K562 (cell line): ENCODE results near the gene RNF41. TPM values are rescaled to one million over a fixed set of nuclear protein-coding genes. Genes with fewer than 3 reads are reported as not detected.

ENCODE experiments used
- ATAC-seq: fragments of 200-7000 bp; cut with Tn5 transposase; 3 replicates; pipeline ENCODE4 v1.9.1; 2020; ENCODE audit warnings: moderate library complexity
- BruUV-seq: library from RNA; stranded (reverse); fragments of 400-500 nt; replicated peaks from 2 replicates; lab custom pipeline; 2021; lab: Mats Ljungman, UMichigan
- CTCF ChIA-PET: fragments of 300-600 bp; formaldehyde crosslinking; extraction: SDS; loops from one replicate; lab custom pipeline; 2021; ENCODE audit warnings: low intra/inter-chr PET ratio; lab: Yijun Ruan, JAX
- POLR2A ChIA-PET: fragments of 300-600, 350-650 bp; sonication (Branson Sonifier 250); formaldehyde crosslinking; extraction: SDS; loops from one replicate; lab custom pipeline; 2021; ENCODE audit warnings: antibody characterized with exemption, inconsistent platforms; lab: Yijun Ruan, JAX
- DNase-seq, 4 experiments: peaks; one replicate each; pipeline versions ENCODE4 v3.0.0 to v3.0.0-alpha.2; 2011 to 2018; ENCODE audit warnings: low spot score in 3 of 4, mixed read lengths in 3 of 4; ENCODE audit errors: extremely low read depth in 1 of 4
- FAIRE-seq: peaks from 2 replicates; lab custom pipeline; 2011; peaks lifted over from hg19 to GRCh38; lab: Jason Lieb, UNC
- H2AFZ ChIP-seq: 2 replicates; pipeline ENCODE4 v1.6.0; 2011; ENCODE audit warnings: low read depth, low read length, control low read depth, inconsistent platforms
- H3K27ac ChIP-seq: fragments of 200-600 bp; 3 replicates; pipeline ENCODE4 v1.8.0; 2011; ENCODE audit warnings: low read depth, mild to moderate bottlenecking, control low read depth, inconsistent platforms, low read length, moderate library complexity, mixed read lengths; ENCODE audit errors: extremely low read depth
- H3K27me3 ChIP-seq, 2 experiments: fragments of 300-600 bp in 1 of 2; 2 replicates in 1 of 2; 3 replicates in 1 of 2; pipeline versions ENCODE4 v1.6.0 to v1.8.0; 2011; ENCODE audit warnings: inconsistent platforms in 2 of 2, low read length in 2 of 2, mild to moderate bottlenecking in 1 of 2, mixed read lengths in 1 of 2, moderate library complexity in 1 of 2; ENCODE audit not compliant: control insufficient read depth in 2 of 2, insufficient read depth in 2 of 2
- H3K36me3 ChIP-seq: fragments of 300-600 bp; 3 replicates; pipeline ENCODE4 v1.8.0; 2011; ENCODE audit warnings: mild to moderate bottlenecking, low read length, inconsistent platforms; ENCODE audit not compliant: control insufficient read depth, insufficient read depth
- H3K4me1 ChIP-seq, 2 experiments: fragments of 200-600 bp in 1 of 2; replicated peaks in 1 of 2; 2 replicates in 1 of 2; 3 replicates in 1 of 2; pipeline versions ENCODE4 v1.5.1 to v1.8.0; 2011; ENCODE audit warnings: inconsistent platforms in 2 of 2, low read length in 2 of 2, mild to moderate bottlenecking in 1 of 2, mixed read lengths in 1 of 2, moderate library complexity in 1 of 2; ENCODE audit not compliant: control insufficient read depth in 2 of 2, insufficient read depth in 2 of 2
- H3K4me2 ChIP-seq: 2 replicates; pipeline ENCODE4 v1.6.1; 2011; ENCODE audit warnings: low read length, control low read depth, inconsistent platforms, mixed read lengths; ENCODE audit not compliant: insufficient read depth
- H3K4me3 ChIP-seq: fragments of 200-600 bp; sonication (generic), shearing (Covaris generic); 2 replicates; pipeline ENCODE4 v1.5.1; 2016; ENCODE audit warnings: control low read depth, inconsistent platforms
- H3K79me2 ChIP-seq: fragments of 200-600 bp; 3 replicates; pipeline ENCODE4 v1.8.0; 2011; ENCODE audit warnings: low read length, inconsistent platforms; ENCODE audit not compliant: control insufficient read depth, insufficient read depth
- H3K9ac ChIP-seq, 2 experiments: 2 replicates each; pipeline versions ENCODE4 v1.6.0 to v1.6.1; 2011; ENCODE audit warnings: low read depth in 2 of 2, low read length in 2 of 2, control low read depth in 1 of 2, inconsistent platforms in 1 of 2, mild to moderate bottlenecking in 1 of 2, mixed read lengths in 1 of 2; ENCODE audit not compliant: insufficient read depth in 1 of 2
- H3K9me1 ChIP-seq: one replicate; pipeline ENCODE4 v1.6.0; 2011; ENCODE audit warnings: inconsistent platforms, mild to moderate bottlenecking, low read length, moderate library complexity; ENCODE audit not compliant: control insufficient read depth, insufficient read depth
- H3K9me3 ChIP-seq: replicated peaks from 2 replicates; pipeline ENCODE4 v1.5.1; 2011; ENCODE audit warnings: low read depth, low read length, inconsistent platforms; ENCODE audit not compliant: control insufficient read depth, insufficient read depth
- H4K20me1 ChIP-seq: replicated peaks from 2 replicates; pipeline ENCODE4 v1.6.1; 2011; ENCODE audit warnings: low read length, inconsistent platforms, mixed read lengths; ENCODE audit not compliant: control insufficient read depth, insufficient read depth
- C11orf30 ChIP-seq: fragments of 450-650 bp; IDR thresholded peaks from 2 replicates; pipeline ENCODE4 v1.6.1; 2016; ENCODE audit warnings: low read depth, mild to moderate bottlenecking
- E2F3 ChIP-seq: fragments of 250-450 bp; sonication (Bioruptor Pico); IDR thresholded peaks from 2 replicates; pipeline ENCODE4 v1.4.0; 2020; ENCODE audit warnings: mild to moderate bottlenecking
- FOXP1 ChIP-seq: sonication (generic); formaldehyde crosslinking; IDR thresholded peaks from 2 replicates; pipeline ENCODE4 v1.8.0; 2022; ENCODE audit warnings: mild to moderate bottlenecking, missing genetic modification reagents
- GABPB1 ChIP-seq: sonication (generic); formaldehyde crosslinking; IDR thresholded peaks from 2 replicates; pipeline ENCODE4 v1.8.0; 2022; ENCODE audit warnings: mild to moderate bottlenecking, missing genetic modification reagents
- MTA1 ChIP-seq: fragments of 450-650 bp; IDR thresholded peaks from 2 replicates; pipeline ENCODE4 v1.6.1; 2017; ENCODE audit warnings: borderline replicate concordance
- SPI1 ChIP-seq: IDR thresholded peaks from 2 replicates; pipeline ENCODE4 v1.6.1; 2011; ENCODE audit warnings: low read depth, low read length, control low read depth, borderline replicate concordance
- ZBTB26 ChIP-seq: fragments of 450-650 bp; formaldehyde crosslinking; IDR thresholded peaks from 2 replicates; pipeline ENCODE4 v1.4.0; 2022; ENCODE audit warnings: missing genetic modification characterization
- ZC3H11A ChIP-seq: IDR thresholded peaks from 2 replicates; pipeline ENCODE4 v1.6.1; 2012; ENCODE audit warnings: low read depth, low read length, improper control_type of control experiment
- ZNF436 ChIP-seq: fragments of 250-450, 450-650 bp; sonication (Bioruptor Pico); formaldehyde crosslinking; IDR thresholded peaks from 2 replicates; pipeline ENCODE4 v1.7.0; 2020; ENCODE audit warnings: mild to moderate bottlenecking
- ZNF740 ChIP-seq, 3 experiments: fragments of 200-800 bp in 1 of 3; sonication (Bioruptor generic) in 1 of 3; sonication (generic) in 1 of 3; formaldehyde crosslinking in 1 of 3; IDR thresholded peaks; 2 replicates each; pipeline versions ENCODE4 v1.6.1 to v1.8.0; 2016 to 2022; ENCODE audit warnings: mild to moderate bottlenecking in 2 of 3, missing compliant biosample characterization in 2 of 3, missing genetic modification characterization in 2 of 3, missing genetic modification reagents in 1 of 3
- WGBS: fragments of 100-300 bp; shearing (Covaris generic); methylation state at CpG from one replicate; pipeline ENCODE4 v1.1.6; 2016; ENCODE audit warnings: low coverage, mixed read lengths; ENCODE audit not compliant: insufficient coverage; ENCODE audit errors: missing lambda C conversion rate; 5-methylcytosine and 5-hydroxymethylcytosine counted together
- in situ Hi-C: fragments of 300-500 bp; cut with MboI; formaldehyde crosslinking; loops from 4 replicates; pipeline ENCODE4 v1.15.0; 2018; ENCODE audit warnings: inconsistent platforms, mixed read lengths
- intact Hi-C: fragments of 100-400 bp; cut with micrococcal nuclease; formaldehyde crosslinking; loops from 2 replicates; pipeline ENCODE4 v1.14.2; 2022
- polyA plus RNA-seq, 8 experiments: library from polyadenylated mRNA; depleted of rRNA in 4 of 8; stranded (reverse) in 5 of 8; unstranded in 3 of 8; fragments of >200 nt; fragmentation: Nextera tagmentation in 2 of 8; fragmentation: Illumina TruSeq in 1 of 8; extraction: Ambion mirVana in 2 of 8; extraction: Trizol in 1 of 8; gene quantifications; 2 replicates each; pipeline versions ENCODE4 v1.2.1 to v1.2.3, GENCODE V29; 2011 to 2014; ENCODE audit warnings: inconsistent platforms in 1 of 8, missing spikeins in 1 of 8
- total RNA-seq, 7 experiments: library from RNA; depleted of rRNA in 6 of 7; stranded (reverse); fragments of >200 nt in 6 of 7; fragmentation: Illumina TruSeq in 2 of 7; extraction: Trizol in 2 of 7; gene quantifications; 2 replicates each; pipeline versions ENCODE4 v1.2.1 to v1.2.3, GENCODE V29; 2011 to 2021; ENCODE audit warnings: low replicate concordance in 1 of 7

RNF41 gene
- total and polyA plus RNA-seq, 9 of the 15 experiments (the other 6 are each of a cell fraction or from before 2014, with no cell fraction given) = 28.2 to 46.8 (median 33.8) TPM

- TF ChIP-seq ZC3H11A (no peak), FOXP1 (CRISPR knock-in tag) (no peak), ZNF436 (CRISPR knock-in tag) (no peak), E2F3 (no peak), GABPB1 (CRISPR knock-in tag) (no peak)
These were observed 8.9 kb upstream of the RNF41 start (continued) for GRCh38 chr12:56230432-56231183.

GRCh38 chr12:56229916-56230431, 8.3 kb upstream of the RNF41 start, which contains the start of gene SLC39A5:
SLC39A5 (plus strand) TSS chr12:56230051; CDS start chr12:56231275, 1,224 bp downstream.
- in situ Hi-C loops = no loop called here
- peaks cover 9% of the 10 kb centered on the region; the same call in 2 of the 3 replicates for H3K36me3 ChIP-seq
- H3K9me3 ChIP-seq = no peaks in the 10 kb centered on the region
- ChIA-PET POLR2A (interaction anchor here (2.0 kb wide), 1 partner anchor 8 kb away, joined by 6 read pairs; the partner anchor contains the start of gene RNF41), CTCF (no interaction called here)
- TF ChIP-seq MTA1 = no peak
- no peak for TF ChIP-seq C11orf30
- TF ChIP-seq ZNF740 (CRISPR knock-in tag; IDR thresholded peaks at IDR 0.05) = peak; percentile 37; the same call in 1 of the 2 replicates
- TF ChIP-seq ZNF740 (tag; IDR thresholded peaks at IDR 0.05) = no peak
- TF ChIP-seq ZBTB26 (CRISPR knock-in tag) = no peak
- TF ChIP-seq SPI1 = peak; percentile 63; the same call in 1 of the 2 replicates
- peak within 1 kb of the TSS in 1 of 2 experiments; percentile 80; a peak in 2 of 4 replicates for H3K9ac ChIP-seq
- FAIRE-seq (no peak), ATAC-seq (no peak), DNase-seq (no peak)
- H3K27me3 ChIP-seq = no peaks in the 10 kb centered on the region
- peaks cover 12 to 16% of the 10 kb centered on the region in 2 experiments; a peak in 4 of 5 replicates for H3K4me1 ChIP-seq
- H3K4me2 ChIP-seq = no peak within 1 kb of the TSS
- H3K4me3 ChIP-seq = no peak within 1 kb of the TSS
- intact Hi-C loops = loop anchor here (10.0 kb wide), 1 partner anchor 185 kb away; the partner anchor contains the start of gene RPS26
- H3K79me2 ChIP-seq = peaks cover 6% of the 10 kb centered on the region
- no peak within 1 kb of the TSS for H3K27ac ChIP-seq
- BruUV-seq = no TSS peak
- WGBS = 53% methylated on average over 3 of the region's 4 CpGs
- H4K20me1 ChIP-seq = no peaks in the 10 kb centered on the region
- H3K9me1 ChIP-seq = no peaks in the 10 kb centered on the region
- no peak within 1 kb of the TSS for H2AFZ ChIP-seq
